Endothelial cell (in vitro differentiated cells): Measurements from ENCODE around the gene CDC73. TPM values are rescaled to one million over a fixed set of nuclear protein-coding genes. Genes with fewer than 3 reads are reported as not detected.

Source experiments
- DNase-seq: peaks from one replicate; pipeline ENCODE4 v3.0.0; 2021; ENCODE audit warnings: low spot score
- H3K27ac Mint-ChIP-seq: one replicate; pipeline ENCODE4 v1.8.0; 2021; ENCODE audit warnings: mixed read lengths, inconsistent platforms; ENCODE audit not compliant: unreplicated experiment
- H3K27me3 Mint-ChIP-seq: one replicate; pipeline ENCODE4 v1.8.0; 2021; ENCODE audit warnings: mild to moderate bottlenecking, moderate library complexity, mixed read lengths, inconsistent platforms; ENCODE audit not compliant: unreplicated experiment
- H3K36me3 Mint-ChIP-seq: one replicate; pipeline ENCODE4 v1.8.0; 2021; ENCODE audit warnings: mild to moderate bottlenecking, low read depth, mixed read lengths, inconsistent platforms; ENCODE audit not compliant: unreplicated experiment
- H3K4me1 Mint-ChIP-seq: one replicate; pipeline ENCODE4 v1.8.0; 2021; ENCODE audit warnings: mild to moderate bottlenecking, mixed read lengths, inconsistent platforms; ENCODE audit not compliant: unreplicated experiment
- H3K4me3 Mint-ChIP-seq: one replicate; pipeline ENCODE4 v1.8.0; 2021; ENCODE audit warnings: mild to moderate bottlenecking, mixed read lengths, inconsistent platforms; ENCODE audit not compliant: unreplicated experiment
- H3K9me3 Mint-ChIP-seq: one replicate; pipeline ENCODE4 v1.8.0; 2021; ENCODE audit warnings: mixed read lengths, inconsistent platforms; ENCODE audit not compliant: unreplicated experiment
- total RNA-seq: library from RNA; stranded (reverse); fragmentation: NEBNext Ultra II Directional; extraction: Animal tissue kit (Norgen Biotek cat#: 25700); gene quantifications from one replicate; pipeline ENCODE4 v1.2.1, GENCODE V29; 2021; ENCODE audit not compliant: unreplicated experiment
- TF ChIP-seq, protein P1 (sequence below): fragments of 200-600 bp; sonication (generic); IDR thresholded peaks from one replicate; pipeline ENCODE4 v1.5.0; 2021; ENCODE audit warnings: antibody characterized with exemption; ENCODE audit not compliant: unreplicated experiment

CDC73 gene
- total RNA-seq, 1 donor from 2014 or later = 45.2 TPM

DNA sequence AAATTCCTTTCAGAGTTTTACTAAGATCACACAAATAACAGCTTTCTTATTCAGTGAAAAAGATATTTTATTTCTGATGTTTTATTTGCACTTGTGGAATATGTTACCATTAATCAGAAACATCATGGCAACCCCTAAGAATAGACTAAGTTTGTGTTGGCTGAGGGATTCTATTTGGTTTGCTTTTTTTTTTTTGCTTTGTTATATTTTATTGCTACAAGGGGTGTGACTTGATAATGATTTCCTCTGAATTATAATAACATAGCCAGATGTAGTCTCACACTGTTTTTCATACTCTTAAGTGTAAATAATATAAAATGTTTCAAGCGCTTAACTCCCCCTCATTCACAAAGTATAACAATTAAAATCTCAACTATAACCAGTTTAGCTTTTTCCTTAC lies 36.6 kb upstream of the CDC73 start:
- Mint-ChIP-seq H3K9me3 (no peaks in the 10 kb centered on the region), H3K27me3 (no peaks in the 10 kb centered on the region), H3K4me3 (no peak overlapping the region), H3K4me1 (no peaks in the 10 kb centered on the region), H3K27ac (no peak overlapping the region), H3K36me3 (peaks cover 24% of the 10 kb centered on the region)
- DNase-seq = no peak
- TF ChIP-seq, protein P1, sequence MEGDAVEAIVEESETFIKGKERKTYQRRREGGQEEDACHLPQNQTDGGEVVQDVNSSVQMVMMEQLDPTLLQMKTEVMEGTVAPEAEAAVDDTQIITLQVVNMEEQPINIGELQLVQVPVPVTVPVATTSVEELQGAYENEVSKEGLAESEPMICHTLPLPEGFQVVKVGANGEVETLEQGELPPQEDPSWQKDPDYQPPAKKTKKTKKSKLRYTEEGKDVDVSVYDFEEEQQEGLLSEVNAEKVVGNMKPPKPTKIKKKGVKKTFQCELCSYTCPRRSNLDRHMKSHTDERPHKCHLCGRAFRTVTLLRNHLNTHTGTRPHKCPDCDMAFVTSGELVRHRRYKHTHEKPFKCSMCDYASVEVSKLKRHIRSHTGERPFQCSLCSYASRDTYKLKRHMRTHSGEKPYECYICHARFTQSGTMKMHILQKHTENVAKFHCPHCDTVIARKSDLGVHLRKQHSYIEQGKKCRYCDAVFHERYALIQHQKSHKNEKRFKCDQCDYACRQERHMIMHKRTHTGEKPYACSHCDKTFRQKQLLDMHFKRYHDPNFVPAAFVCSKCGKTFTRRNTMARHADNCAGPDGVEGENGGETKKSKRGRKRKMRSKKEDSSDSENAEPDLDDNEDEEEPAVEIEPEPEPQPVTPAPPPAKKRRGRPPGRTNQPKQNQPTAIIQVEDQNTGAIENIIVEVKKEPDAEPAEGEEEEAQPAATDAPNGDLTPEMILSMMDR = no peak

DNA sequence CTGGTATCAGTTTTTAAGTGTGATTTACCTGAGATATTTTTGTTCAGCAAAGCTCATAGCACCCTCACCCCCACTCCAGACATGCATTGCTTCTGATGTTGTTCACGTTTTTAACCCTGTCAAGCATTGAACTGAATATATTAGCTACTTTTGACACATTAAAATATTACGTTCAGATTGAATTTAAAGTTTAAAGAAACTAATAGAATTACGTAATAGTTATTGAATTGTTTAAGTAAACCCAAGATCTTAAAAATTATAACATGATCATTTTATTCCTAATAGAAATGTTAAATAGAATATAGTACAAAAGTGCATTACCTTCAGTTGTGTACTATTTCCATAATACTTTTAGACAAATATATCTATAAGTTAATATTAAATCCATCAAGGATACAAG lies 35.5 kb upstream of the CDC73 start:
- no peak for DNase-seq
- H3K9me3 Mint-ChIP-seq = no peaks in the 10 kb centered on the region
- H3K36me3 Mint-ChIP-seq = peaks cover 23% of the 10 kb centered on the region
- no peaks in the 10 kb centered on the region for H3K27me3 Mint-ChIP-seq
- no peak overlapping the region for H3K27ac Mint-ChIP-seq
- H3K4me3 Mint-ChIP-seq = no peak overlapping the region
- H3K4me1 Mint-ChIP-seq = no peaks in the 10 kb centered on the region
- TF ChIP-seq, protein P1 = no peak

DNA sequence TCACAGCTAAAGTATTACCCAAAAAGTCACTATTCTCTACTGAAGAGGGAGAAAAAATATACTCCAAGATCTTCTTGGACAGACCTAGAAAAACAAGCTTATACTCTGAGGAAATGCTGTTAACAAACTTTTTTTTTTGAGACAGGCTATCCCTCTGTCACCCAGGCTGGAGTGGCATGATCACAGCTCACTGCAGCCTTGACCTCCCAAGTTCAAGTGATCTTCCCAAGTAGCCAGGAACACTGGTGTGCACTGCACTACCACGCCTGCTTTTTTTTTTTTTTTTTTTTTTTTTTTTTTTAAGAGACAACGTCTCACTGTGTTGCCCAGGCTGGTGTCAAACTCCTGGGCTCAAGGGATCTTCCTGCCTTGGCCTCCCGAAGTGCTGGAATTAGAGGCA lies 33.9 kb upstream of the CDC73 start:
- DNase-seq = no peak
- H3K27me3 Mint-ChIP-seq = no peaks in the 10 kb centered on the region
- peaks cover 14% of the 10 kb centered on the region for H3K36me3 Mint-ChIP-seq
- H3K27ac Mint-ChIP-seq = no peak overlapping the region
- no peaks in the 10 kb centered on the region for H3K4me1 Mint-ChIP-seq
- no peak overlapping the region for H3K4me3 Mint-ChIP-seq
- TF ChIP-seq, protein P1 = no peak
- H3K9me3 Mint-ChIP-seq = no peaks in the 10 kb centered on the region

DNA sequence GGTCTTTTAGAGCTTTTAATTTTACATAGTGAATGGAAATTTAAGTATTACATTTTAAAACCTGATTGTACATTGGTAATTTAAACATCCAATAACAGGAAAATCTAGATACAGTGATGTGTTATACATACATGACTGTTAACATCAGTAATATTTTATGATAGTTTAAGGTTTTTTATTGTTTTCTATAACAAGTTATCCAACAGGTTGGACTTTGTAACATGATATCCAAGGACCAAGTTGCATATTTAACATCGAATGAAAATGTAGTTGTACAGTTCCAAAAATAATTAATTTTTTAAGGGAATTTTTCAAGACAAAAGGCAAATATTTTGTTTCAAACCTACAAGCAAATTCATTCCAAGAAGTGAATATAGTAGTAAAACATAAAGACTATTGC lies 31.0 kb upstream of the CDC73 start:
- Mint-ChIP-seq H3K4me3 (no peak overlapping the region), H3K36me3 (no peaks in the 10 kb centered on the region), H3K27me3 (no peaks in the 10 kb centered on the region), H3K27ac (no peak overlapping the region), H3K9me3 (no peaks in the 10 kb centered on the region), H3K4me1 (no peaks in the 10 kb centered on the region)
- TF ChIP-seq, protein P1 = no peak
- DNase-seq = no peak

DNA sequence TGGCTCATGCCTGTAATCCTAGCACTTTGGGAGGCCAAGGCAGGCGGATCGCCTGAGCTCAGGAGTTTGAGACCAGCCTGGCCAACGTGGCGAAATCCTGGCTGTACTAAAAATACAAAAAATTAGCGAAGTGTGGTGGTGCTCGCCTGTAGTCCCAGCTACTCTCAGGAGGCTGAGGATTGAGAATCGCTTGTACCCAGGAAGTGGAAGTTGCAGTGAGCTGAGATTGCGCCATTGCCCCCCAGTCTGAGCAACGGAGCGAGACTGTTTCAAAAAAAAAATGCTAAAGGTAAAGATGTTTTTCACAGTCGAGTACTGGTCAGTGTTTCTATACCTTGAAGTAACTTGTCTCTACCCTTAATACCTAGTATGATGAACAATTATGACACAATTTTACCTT lies 27.7 kb upstream of the CDC73 start:
- H3K4me3 Mint-ChIP-seq = no peak overlapping the region
- H3K27ac Mint-ChIP-seq = no peak overlapping the region
- H3K36me3 Mint-ChIP-seq = peaks cover 4% of the 10 kb centered on the region
- DNase-seq = no peak
- H3K9me3 Mint-ChIP-seq = no peaks in the 10 kb centered on the region
- no peaks in the 10 kb centered on the region for H3K4me1 Mint-ChIP-seq
- no peaks in the 10 kb centered on the region for H3K27me3 Mint-ChIP-seq
- TF ChIP-seq, protein P1 = no peak
